ENCODE measurements around the gene CFB.

The CFB gene

DNA sequence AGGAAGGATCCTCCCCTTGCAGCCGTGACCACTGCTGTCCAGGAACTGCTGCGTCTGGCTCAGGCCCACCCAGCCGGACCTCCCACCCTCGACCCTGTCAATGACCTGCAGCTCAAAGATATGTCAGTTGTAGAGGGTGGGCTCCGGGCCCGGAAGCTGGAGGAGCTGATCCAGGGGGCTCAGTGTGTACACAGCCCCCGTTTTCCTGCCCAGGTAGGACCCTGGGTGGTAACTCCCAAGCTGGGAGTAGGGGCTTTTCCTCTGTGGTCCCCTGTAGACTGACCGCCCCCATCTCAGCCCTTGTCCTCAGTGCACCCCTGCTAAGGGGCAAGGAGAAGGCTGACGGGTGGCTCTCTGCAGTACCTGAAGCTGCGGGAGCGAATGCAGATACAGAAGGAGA is 22.4 kb downstream of the CFB start:
- ATAC-seq = no peak
- TF ChIP-seq BACH2 (CRISPR knock-in tag; IDR thresholded peaks at IDR 0.05; ENCODE audit: borderline replicate concordance) (no peak), ESRRG (CRISPR knock-in tag; IDR thresholded peaks at IDR 0.05) (no peak), ZC3H10 (CRISPR knock-in tag; IDR thresholded peaks at IDR 0.05) (no peak), ZNF565 (CRISPR knock-in tag; conservative IDR thresholded peaks at IDR 0.05; ENCODE audit: low read depth) (no peak), GLIS3 (CRISPR knock-in tag; IDR thresholded peaks at IDR 0.05) (no peak), RARB (CRISPR knock-in tag; IDR thresholded peaks at IDR 0.05) (no peak), ARNTL (CRISPR knock-in tag; IDR thresholded peaks at IDR 0.05; ENCODE audit: borderline replicate concordance, low read depth) (no peak), ISL1 (CRISPR knock-in tag; IDR thresholded peaks at IDR 0.05) (no peak), ZNF8 (CRISPR knock-in tag; IDR thresholded peaks at IDR 0.05) (no peak), PPARA (CRISPR knock-in tag; IDR thresholded peaks at IDR 0.05; ENCODE audit: borderline replicate concordance) (no peak), TOX (CRISPR knock-in tag; IDR thresholded peaks at IDR 0.05; ENCODE audit: borderline replicate concordance) (no peak), OSR1 (CRISPR knock-in tag; IDR thresholded peaks at IDR 0.05) (no peak), CREB5 (CRISPR knock-in tag; IDR thresholded peaks at IDR 0.05; ENCODE audit: low read depth) (no peak)
- TF ChIP-seq, protein P1, sequence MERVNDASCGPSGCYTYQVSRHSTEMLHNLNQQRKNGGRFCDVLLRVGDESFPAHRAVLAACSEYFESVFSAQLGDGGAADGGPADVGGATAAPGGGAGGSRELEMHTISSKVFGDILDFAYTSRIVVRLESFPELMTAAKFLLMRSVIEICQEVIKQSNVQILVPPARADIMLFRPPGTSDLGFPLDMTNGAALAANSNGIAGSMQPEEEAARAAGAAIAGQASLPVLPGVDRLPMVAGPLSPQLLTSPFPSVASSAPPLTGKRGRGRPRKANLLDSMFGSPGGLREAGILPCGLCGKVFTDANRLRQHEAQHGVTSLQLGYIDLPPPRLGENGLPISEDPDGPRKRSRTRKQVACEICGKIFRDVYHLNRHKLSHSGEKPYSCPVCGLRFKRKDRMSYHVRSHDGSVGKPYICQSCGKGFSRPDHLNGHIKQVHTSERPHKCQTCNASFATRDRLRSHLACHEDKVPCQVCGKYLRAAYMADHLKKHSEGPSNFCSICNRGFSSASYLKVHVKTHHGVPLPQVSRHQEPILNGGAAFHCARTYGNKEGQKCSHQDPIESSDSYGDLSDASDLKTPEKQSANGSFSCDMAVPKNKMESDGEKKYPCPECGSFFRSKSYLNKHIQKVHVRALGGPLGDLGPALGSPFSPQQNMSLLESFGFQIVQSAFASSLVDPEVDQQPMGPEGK (CRISPR knock-in tag; IDR thresholded peaks at IDR 0.05; ENCODE audit: borderline replicate concordance) = no peak
- TF ChIP-seq, protein P2, sequence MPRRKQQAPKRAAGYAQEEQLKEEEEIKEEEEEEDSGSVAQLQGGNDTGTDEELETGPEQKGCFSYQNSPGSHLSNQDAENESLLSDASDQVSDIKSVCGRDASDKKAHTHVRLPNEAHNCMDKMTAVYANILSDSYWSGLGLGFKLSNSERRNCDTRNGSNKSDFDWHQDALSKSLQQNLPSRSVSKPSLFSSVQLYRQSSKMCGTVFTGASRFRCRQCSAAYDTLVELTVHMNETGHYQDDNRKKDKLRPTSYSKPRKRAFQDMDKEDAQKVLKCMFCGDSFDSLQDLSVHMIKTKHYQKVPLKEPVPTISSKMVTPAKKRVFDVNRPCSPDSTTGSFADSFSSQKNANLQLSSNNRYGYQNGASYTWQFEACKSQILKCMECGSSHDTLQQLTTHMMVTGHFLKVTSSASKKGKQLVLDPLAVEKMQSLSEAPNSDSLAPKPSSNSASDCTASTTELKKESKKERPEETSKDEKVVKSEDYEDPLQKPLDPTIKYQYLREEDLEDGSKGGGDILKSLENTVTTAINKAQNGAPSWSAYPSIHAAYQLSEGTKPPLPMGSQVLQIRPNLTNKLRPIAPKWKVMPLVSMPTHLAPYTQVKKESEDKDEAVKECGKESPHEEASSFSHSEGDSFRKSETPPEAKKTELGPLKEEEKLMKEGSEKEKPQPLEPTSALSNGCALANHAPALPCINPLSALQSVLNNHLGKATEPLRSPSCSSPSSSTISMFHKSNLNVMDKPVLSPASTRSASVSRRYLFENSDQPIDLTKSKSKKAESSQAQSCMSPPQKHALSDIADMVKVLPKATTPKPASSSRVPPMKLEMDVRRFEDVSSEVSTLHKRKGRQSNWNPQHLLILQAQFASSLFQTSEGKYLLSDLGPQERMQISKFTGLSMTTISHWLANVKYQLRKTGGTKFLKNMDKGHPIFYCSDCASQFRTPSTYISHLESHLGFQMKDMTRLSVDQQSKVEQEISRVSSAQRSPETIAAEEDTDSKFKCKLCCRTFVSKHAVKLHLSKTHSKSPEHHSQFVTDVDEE (CRISPR knock-in tag; IDR thresholded peaks at IDR 0.05) = no peak
- TF ChIP-seq, protein P3, sequence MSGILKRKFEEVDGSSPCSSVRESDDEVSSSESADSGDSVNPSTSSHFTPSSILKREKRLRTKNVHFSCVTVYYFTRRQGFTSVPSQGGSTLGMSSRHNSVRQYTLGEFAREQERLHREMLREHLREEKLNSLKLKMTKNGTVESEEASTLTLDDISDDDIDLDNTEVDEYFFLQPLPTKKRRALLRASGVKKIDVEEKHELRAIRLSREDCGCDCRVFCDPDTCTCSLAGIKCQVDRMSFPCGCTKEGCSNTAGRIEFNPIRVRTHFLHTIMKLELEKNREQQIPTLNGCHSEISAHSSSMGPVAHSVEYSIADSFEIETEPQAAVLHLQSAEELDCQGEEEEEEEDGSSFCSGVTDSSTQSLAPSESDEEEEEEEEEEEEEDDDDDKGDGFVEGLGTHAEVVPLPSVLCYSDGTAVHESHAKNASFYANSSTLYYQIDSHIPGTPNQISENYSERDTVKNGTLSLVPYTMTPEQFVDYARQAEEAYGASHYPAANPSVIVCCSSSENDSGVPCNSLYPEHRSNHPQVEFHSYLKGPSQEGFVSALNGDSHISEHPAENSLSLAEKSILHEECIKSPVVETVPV (CRISPR knock-in tag; IDR thresholded peaks at IDR 0.05) = no peak

DNA sequence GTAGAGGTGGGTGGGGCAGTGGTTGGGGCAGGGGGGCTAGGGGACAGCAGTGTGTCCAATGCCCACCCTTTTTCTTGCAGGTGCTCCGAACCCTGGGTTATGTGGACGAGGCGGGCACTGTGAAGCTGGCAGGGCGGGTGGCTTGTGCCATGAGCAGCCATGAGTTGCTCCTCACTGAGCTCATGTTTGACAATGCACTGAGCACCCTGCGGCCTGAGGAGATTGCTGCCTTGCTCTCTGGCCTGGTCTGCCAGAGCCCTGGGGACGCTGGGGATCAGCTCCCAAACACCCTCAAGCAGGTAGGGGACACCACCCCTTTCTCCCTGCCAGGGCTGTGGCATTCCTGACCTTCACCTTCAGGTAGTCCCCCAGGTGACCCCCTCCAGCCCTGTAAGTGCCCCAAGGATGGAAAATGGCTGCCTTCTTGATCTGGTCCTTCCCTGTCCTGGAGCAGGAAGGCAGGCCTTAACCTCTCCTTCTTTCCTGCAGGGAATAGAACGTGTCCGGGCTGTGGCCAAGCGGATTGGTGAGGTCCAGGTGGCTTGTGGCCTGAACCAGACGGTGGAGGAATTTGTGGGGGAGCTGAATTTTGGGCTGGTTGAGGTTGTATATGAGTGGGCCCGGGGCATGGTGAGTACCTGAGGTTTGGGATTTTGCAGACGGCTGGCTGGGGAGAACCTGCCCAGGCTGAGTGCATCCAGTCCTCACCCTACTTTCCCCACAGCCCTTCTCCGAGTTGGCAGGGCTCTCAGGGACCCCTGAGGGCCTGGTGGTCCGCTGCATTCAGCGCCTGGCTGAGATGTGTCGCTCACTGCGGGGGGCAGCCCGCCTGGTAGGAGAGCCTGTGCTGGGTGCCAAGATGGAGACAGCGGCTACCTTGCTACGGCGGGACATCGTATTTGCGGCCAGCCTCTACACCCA is 23.2 kb downstream of the CFB start:
- ATAC-seq = no peak
- TF ChIP-seq ZC3H10 (CRISPR knock-in tag; IDR thresholded peaks at IDR 0.05) (no peak), ESRRG (CRISPR knock-in tag; IDR thresholded peaks at IDR 0.05) (no peak), POU6F1 (CRISPR knock-in tag; IDR thresholded peaks at IDR 0.05; ENCODE audit: borderline replicate concordance, low read depth) (no peak), GLIS3 (CRISPR knock-in tag; IDR thresholded peaks at IDR 0.05) (no peak), PPARA (CRISPR knock-in tag; IDR thresholded peaks at IDR 0.05; ENCODE audit: borderline replicate concordance) (no peak), SNAI2 (CRISPR knock-in tag; IDR thresholded peaks at IDR 0.05) (no peak), ZNF8 (CRISPR knock-in tag; IDR thresholded peaks at IDR 0.05) (no peak), BACH2 (CRISPR knock-in tag; IDR thresholded peaks at IDR 0.05; ENCODE audit: borderline replicate concordance) (no peak)
- TF ChIP-seq, protein P2 (CRISPR knock-in tag; IDR thresholded peaks at IDR 0.05) = no peak
- TF ChIP-seq, protein P1 (CRISPR knock-in tag; IDR thresholded peaks at IDR 0.05; ENCODE audit: borderline replicate concordance) = no peak
- TF ChIP-seq, protein P3 (CRISPR knock-in tag; IDR thresholded peaks at IDR 0.05) = no peak
